Ishikawa (cell line): ENCODE data around the gene C16orf46.

ENCODE experiments used
- CEBPB ChIP-seq: IDR thresholded peaks from 2 replicates; pipeline ENCODE4 v1.6.1; 2012
- CREB1 ChIP-seq: IDR thresholded peaks from 2 replicates; pipeline ENCODE4 v1.6.1; 2012; ENCODE audit warnings: low read depth
- EP300 ChIP-seq: IDR thresholded peaks from 2 replicates; pipeline ENCODE4 v1.6.1; 2012; ENCODE audit warnings: borderline replicate concordance
- FOXM1 ChIP-seq: IDR thresholded peaks from 2 replicates; pipeline ENCODE4 v1.6.1; 2012; ENCODE audit warnings: low read depth, borderline replicate concordance
- RAD21 ChIP-seq: IDR thresholded peaks from 2 replicates; pipeline ENCODE4 v1.6.1; 2012; ENCODE audit warnings: low read depth
- TAF1 ChIP-seq: IDR thresholded peaks from 2 replicates; pipeline ENCODE4 v1.6.1; 2012; ENCODE audit warnings: low read depth, mild to moderate bottlenecking
- TEAD4 ChIP-seq: IDR thresholded peaks from 2 replicates; pipeline ENCODE4 v1.6.1; 2012
- YY1 ChIP-seq: IDR thresholded peaks from 2 replicates; pipeline ENCODE4 v1.6.1; 2012; ENCODE audit warnings: low read depth
- ZBTB7A ChIP-seq: IDR thresholded peaks from 2 replicates; pipeline ENCODE4 v1.6.1; 2012; ENCODE audit warnings: low read depth
- TF ChIP-seq, protein P1 (sequence below): IDR thresholded peaks from 2 replicates; pipeline ENCODE4 v1.6.1; 2012
- TF ChIP-seq, protein P2 (sequence below): IDR thresholded peaks from 2 replicates; pipeline ENCODE4 v1.6.1; 2012; ENCODE audit warnings: low read depth, mild to moderate bottlenecking

DNA sequence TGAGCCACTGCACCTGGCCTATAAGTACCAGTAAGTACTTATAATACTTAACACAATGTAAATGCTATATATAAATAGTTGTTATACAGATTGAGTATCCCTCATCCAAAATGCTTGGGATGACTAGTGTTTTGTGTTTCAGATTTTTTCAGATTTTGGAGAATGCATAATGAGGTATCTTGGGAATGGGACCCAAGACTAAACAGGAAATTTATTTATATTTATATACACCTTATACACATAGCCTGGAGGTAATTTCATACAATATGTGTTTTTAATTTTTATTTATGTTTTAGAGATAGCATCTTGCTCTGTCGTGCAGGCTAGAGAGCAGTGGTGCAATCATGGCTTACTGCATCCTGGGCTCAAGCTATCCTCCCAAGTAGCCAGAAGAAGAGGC, 28.9 kb upstream of the C16orf46 start:
- no peak for TF ChIP-seq CEBPB
- TF ChIP-seq YY1: no peak
- no peak for TF ChIP-seq ZBTB7A
- no peak for TF ChIP-seq EP300
- no peak for TF ChIP-seq RAD21
- TF ChIP-seq TEAD4: no peak
- TF ChIP-seq, protein P1, sequence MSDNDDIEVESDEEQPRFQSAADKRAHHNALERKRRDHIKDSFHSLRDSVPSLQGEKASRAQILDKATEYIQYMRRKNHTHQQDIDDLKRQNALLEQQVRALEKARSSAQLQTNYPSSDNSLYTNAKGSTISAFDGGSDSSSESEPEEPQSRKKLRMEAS: no peak
- no peak for TF ChIP-seq TAF1
- no peak for TF ChIP-seq CREB1
- TF ChIP-seq, protein P2, sequence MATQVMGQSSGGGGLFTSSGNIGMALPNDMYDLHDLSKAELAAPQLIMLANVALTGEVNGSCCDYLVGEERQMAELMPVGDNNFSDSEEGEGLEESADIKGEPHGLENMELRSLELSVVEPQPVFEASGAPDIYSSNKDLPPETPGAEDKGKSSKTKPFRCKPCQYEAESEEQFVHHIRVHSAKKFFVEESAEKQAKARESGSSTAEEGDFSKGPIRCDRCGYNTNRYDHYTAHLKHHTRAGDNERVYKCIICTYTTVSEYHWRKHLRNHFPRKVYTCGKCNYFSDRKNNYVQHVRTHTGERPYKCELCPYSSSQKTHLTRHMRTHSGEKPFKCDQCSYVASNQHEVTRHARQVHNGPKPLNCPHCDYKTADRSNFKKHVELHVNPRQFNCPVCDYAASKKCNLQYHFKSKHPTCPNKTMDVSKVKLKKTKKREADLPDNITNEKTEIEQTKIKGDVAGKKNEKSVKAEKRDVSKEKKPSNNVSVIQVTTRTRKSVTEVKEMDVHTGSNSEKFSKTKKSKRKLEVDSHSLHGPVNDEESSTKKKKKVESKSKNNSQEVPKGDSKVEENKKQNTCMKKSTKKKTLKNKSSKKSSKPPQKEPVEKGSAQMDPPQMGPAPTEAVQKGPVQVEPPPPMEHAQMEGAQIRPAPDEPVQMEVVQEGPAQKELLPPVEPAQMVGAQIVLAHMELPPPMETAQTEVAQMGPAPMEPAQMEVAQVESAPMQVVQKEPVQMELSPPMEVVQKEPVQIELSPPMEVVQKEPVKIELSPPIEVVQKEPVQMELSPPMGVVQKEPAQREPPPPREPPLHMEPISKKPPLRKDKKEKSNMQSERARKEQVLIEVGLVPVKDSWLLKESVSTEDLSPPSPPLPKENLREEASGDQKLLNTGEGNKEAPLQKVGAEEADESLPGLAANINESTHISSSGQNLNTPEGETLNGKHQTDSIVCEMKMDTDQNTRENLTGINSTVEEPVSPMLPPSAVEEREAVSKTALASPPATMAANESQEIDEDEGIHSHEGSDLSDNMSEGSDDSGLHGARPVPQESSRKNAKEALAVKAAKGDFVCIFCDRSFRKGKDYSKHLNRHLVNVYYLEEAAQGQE: no peak
- TF ChIP-seq FOXM1: no peak
